BJ (cell line): ENCODE results near the gene OMA1. TPM values are rescaled to one million over a fixed set of nuclear protein-coding genes. Genes with fewer than 3 reads are reported as not detected.

Experiments used
- CTCF ChIA-PET: fragments of 350-600 bp; formaldehyde crosslinking; extraction: SDS; loops from one replicate; lab custom pipeline; 2021; ENCODE audit warnings: antibody characterized with exemption, inconsistent platforms; lab: Yijun Ruan, JAX
- POLR2A ChIA-PET: fragments of 300-600 bp; sonication (Branson Sonifier 250); formaldehyde crosslinking; extraction: SDS; loops from one replicate; lab custom pipeline; 2021; ENCODE audit warnings: antibody characterized with exemption; lab: Charles Lee
- DNase-seq: peaks from one replicate; pipeline ENCODE4 v3.0.0-alpha.2; 2011; ENCODE audit warnings: low read depth
- H3K27me3 ChIP-seq: 2 replicates; pipeline ENCODE4 v1.6.0; 2011; ENCODE audit warnings: low read length; ENCODE audit not compliant: control insufficient read depth, insufficient read depth
- H3K36me3 ChIP-seq: 2 replicates; pipeline ENCODE4 v1.5.1; 2011; ENCODE audit warnings: low read length; ENCODE audit not compliant: control insufficient read depth, insufficient read depth
- H3K4me3 ChIP-seq: 2 replicates; pipeline ENCODE4 v1.5.1; 2011; ENCODE audit warnings: low read depth, mild to moderate bottlenecking, control low read depth, low read length
- polyA plus RNA-seq: library from polyadenylated mRNA; depleted of rRNA; stranded (reverse); fragments of >200 nt; gene quantifications from 2 replicates; pipeline ENCODE4 v1.2.3, GENCODE V29; 2011
- TF ChIP-seq, protein P1 (sequence below): IDR thresholded peaks from 2 replicates; pipeline ENCODE4 v1.5.1; 2011; ENCODE audit warnings: low read depth, mild to moderate bottlenecking, control low read depth, inconsistent platforms, low read length, moderate library complexity; ENCODE audit not compliant: insufficient read depth

OMA1 gene
- polyA plus RNA-seq, 1 experiment = 8.4 TPM

DNA sequence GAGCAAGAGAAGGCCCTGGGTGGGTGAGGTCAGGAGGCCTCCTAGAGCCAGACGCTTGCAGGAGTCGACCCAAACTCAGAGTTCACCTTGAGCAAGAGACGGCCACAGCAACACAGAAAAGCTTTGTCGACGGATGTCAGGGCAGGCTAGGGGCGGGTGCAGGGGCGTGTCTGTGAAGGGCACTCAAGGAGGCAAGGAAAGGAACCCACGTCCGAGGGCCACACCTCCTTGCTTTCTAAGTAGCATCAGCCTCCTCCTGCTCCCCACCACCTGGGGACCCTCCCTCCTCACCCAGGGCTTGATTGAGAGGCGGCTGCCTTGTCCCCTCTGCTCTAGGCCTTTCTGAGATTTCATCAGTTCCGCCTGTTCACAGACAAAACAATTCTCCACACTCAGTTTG, 92.1 kb downstream of the OMA1 start:
- Histone ChIP-seq H3K4me3 (no peak overlapping the region), H3K27me3 (no peaks in the 10 kb centered on the region), H3K36me3 (no peaks in the 10 kb centered on the region)
- POLR2A ChIA-PET = no interaction called here
- DNase-seq = no peak
- CTCF ChIA-PET = interaction anchor here (1.0 kb wide), 1 partner anchor 19 kb away, joined by 3 read pairs; no protein-coding TSS in a partner anchor
- TF ChIP-seq, protein P1, sequence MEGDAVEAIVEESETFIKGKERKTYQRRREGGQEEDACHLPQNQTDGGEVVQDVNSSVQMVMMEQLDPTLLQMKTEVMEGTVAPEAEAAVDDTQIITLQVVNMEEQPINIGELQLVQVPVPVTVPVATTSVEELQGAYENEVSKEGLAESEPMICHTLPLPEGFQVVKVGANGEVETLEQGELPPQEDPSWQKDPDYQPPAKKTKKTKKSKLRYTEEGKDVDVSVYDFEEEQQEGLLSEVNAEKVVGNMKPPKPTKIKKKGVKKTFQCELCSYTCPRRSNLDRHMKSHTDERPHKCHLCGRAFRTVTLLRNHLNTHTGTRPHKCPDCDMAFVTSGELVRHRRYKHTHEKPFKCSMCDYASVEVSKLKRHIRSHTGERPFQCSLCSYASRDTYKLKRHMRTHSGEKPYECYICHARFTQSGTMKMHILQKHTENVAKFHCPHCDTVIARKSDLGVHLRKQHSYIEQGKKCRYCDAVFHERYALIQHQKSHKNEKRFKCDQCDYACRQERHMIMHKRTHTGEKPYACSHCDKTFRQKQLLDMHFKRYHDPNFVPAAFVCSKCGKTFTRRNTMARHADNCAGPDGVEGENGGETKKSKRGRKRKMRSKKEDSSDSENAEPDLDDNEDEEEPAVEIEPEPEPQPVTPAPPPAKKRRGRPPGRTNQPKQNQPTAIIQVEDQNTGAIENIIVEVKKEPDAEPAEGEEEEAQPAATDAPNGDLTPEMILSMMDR = no peak

DNA sequence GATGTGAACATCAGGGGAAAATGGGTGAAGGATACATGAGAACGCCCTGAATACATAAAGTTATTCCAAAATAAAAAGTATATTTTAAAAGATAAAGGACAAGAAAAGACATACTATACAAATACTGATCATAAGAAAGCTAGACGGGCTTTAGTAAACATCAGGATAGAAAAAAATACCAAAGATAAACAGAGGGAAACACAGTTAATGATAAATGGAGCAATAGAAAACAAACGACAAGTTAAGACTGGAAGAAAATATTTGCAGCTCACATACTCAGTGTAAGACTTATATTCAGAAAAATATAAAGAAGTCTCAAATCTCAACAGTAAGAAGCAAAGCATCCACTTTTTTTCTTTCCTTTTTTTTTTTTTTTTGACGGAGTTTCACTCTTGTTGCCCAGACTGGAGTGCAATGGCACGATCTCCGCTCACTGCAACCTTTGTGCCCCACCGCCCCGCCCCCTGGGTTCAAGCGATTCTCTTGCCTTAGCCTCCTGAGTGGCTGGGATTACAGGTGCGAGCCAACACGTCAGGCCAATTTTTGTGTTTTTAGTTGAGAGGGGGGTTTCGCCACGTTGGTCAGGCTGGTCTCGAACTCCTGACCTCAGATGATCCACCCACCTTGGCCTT, 94.8 kb downstream of the OMA1 start:
- ChIA-PET POLR2A (no interaction called here), CTCF (interaction anchor here (0.7 kb wide), 1 partner anchor 17 kb away, joined by 4 read pairs; no protein-coding TSS in a partner anchor)
- DNase-seq = no peak
- TF ChIP-seq, protein P1 = no peak
- no peaks in the 10 kb centered on the region for H3K27me3 ChIP-seq
- H3K4me3 ChIP-seq = no peak overlapping the region
- H3K36me3 ChIP-seq = no peaks in the 10 kb centered on the region

- Histone ChIP-seq H3K4me3 (no peak overlapping the region), H3K36me3 (no peaks in the 10 kb centered on the region), H3K27me3 (no peaks in the 10 kb centered on the region)
- peak; percentile 46 for DNase-seq
- ChIA-PET POLR2A (no interaction called here), CTCF (no interaction called here)
- TF ChIP-seq, protein P1 = no peak
Measured at GRCh38 chr1:58447886-58448285, 98.6 kb downstream of the OMA1 start.

GRCh38 chr1:58447042-58447441, 99.5 kb downstream of the OMA1 start:
- no peak overlapping the region for H3K4me3 ChIP-seq
- DNase-seq = no peak
- ChIA-PET POLR2A (no interaction called here), CTCF (interaction anchor here (0.6 kb wide), 1 partner anchor 137 kb away, joined by 3 read pairs; no protein-coding TSS in a partner anchor)
- TF ChIP-seq, protein P1 = no peak
- H3K36me3 ChIP-seq = no peaks in the 10 kb centered on the region
- H3K27me3 ChIP-seq = no peaks in the 10 kb centered on the region

- Histone ChIP-seq H3K27me3 (no peaks in the 10 kb centered on the region), H3K4me3 (no peak overlapping the region), H3K36me3 (no peaks in the 10 kb centered on the region)
- no peak for DNase-seq
- TF ChIP-seq, protein P1 = no peak
- POLR2A ChIA-PET = no interaction called here
- CTCF ChIA-PET = interaction anchor here (0.6 kb wide), 1 partner anchor 137 kb away, joined by 3 read pairs; no protein-coding TSS in a partner anchor
Measured at GRCh38 chr1:58446368-58446767, 100.2 kb downstream of the OMA1 start.
